Measurements from ENCODE around the gene GPX7. TPM values are rescaled to one million over a fixed set of nuclear protein-coding genes. Genes with fewer than 3 reads are reported as not detected.

GPX7 gene
- total and polyA plus RNA-seq, 12 donors: 4.2 to 81.5 (median 15.5) TPM

- 86 to 93% (median 91%) methylated on average over 6 of the region's 6 CpGs for WGBS, 4 donors
- Histone ChIP-seq H3K27ac (peak overlapping the region in 1 of 5 donors; percentile 81), H3K27me3 (no peaks in the 10 kb centered on the region), H3K9me3 (replicated peaks in 1 of 3) (no peaks in the 10 kb centered on the region), H3K36me3 (replicated peaks in 1 of 2) (peaks cover 0 to 11% of the 10 kb centered on the region in 2 donors), H3K4me1 (replicated peaks in 1 of 2) (peaks cover 12 to 26% of the 10 kb centered on the region in 2 donors), H3K4me3 (no peak overlapping the region)
- intact Hi-C loops (cut with DNase I): no loop called here
- TF ChIP-seq POLR2A (IDR thresholded peaks at IDR 0.05) (no peak), CTCF (IDR thresholded peaks at IDR 0.05) (no peak)
- no peak for DNase-seq
Observed at GRCh38 chr1:52603630-52604029, 1.5 kb downstream of the GPX7 start.

DNA sequence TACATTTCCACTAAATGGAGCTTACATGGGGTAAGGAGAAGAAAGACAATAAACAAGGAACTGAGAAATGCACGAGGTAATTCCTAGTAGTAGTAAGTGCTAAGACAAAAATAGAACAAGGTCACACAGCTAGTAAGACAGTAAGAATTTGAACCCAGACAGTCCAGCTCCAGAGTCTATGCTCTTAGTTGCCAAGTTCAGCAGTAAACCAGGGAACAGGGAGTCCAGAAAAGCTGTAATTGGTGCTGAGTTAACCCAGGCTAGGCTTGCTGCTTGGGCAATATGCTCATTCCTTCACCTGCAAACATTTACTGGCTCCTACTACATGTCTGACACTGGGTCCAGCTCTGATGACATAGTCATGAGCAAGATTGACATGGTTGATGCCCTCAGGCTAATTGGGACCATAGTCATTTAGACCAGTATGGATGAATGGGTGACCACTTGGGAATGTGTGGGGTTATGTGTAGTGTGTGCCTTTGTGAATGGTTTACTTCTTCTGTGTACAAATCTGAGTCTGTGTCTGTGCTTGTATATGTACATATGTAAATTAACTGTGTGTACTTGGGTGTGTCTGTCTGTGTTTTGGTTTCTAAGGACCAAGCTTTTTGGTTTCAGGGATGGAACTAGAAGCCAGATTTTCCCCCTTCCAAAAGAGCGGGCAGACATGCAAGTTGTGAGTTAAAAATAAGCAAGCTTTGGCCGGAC is 2.0 kb downstream of the GPX7 start:
- TF ChIP-seq POLR2A (IDR thresholded peaks at IDR 0.05) (no peak), CTCF (IDR thresholded peaks at IDR 0.05) (no peak)
- Histone ChIP-seq H3K36me3 (replicated peaks in 1 of 2) (peaks cover 0 to 12% of the 10 kb centered on the region in 2 donors), H3K4me3 (no peak overlapping the region), H3K27ac (no peak overlapping the region), H3K27me3 (no peaks in the 10 kb centered on the region), H3K9me3 (replicated peaks in 1 of 3) (no peaks in the 10 kb centered on the region), H3K4me1 (replicated peaks in 1 of 2) (peaks cover 12 to 26% of the 10 kb centered on the region in 2 donors)
- 26 to 65% (median 53%) methylated on average over 3 of the region's 3 CpGs for WGBS, 4 donors
- no peak for DNase-seq
- intact Hi-C loops (cut with DNase I): no loop called here

DNA sequence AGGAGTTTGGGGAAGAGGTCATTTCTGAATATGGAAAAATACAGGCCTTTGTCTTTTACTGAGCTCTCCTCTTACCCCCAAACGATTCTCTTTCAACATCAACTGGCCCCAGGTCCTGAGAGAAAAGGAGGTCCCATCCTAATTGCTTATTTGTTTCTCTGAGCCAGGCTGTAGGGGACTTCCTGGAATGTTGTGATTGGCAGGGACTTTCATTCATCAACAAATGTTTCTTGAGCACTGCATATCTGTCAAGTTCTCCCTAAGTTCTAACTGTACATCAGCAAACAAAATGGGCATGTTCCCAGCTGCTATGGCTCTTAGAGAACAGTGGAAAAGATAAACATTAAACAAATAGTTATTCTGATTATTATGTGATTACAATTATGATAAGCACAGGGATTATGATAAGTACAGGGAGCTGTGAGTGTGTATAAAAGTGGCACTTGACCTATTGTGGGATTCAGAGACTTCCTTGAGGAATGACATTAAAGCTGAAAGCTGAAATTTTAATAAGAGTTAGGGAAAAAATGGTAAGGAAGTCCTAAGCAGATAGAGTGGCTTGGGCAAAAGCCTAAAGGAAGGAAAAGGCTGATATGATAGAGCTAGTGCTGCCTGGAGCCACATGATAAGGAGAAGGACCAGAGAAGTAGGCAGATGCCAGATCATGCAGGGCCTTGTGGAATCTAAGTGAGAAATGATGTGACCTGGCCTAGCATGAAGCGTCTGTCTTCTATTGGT is 11.6 kb downstream of the GPX7 start:
- H3K9me3 ChIP-seq (replicated peaks in 1 of 3): no peaks in the 10 kb centered on the region
- H3K36me3 ChIP-seq (replicated peaks in 1 of 2): no peaks in the 10 kb centered on the region
- DNase-seq: no peak
- no peaks in the 10 kb centered on the region for H3K27me3 ChIP-seq
- 46 to 64% (median 60%) methylated on average over 2 of the region's 2 CpGs for WGBS, 4 donors
- H3K27ac ChIP-seq: no peak overlapping the region
- intact Hi-C loops (cut with DNase I): no loop called here
- no peaks in the 10 kb centered on the region for H3K4me1 ChIP-seq (replicated peaks in 1 of 2)
- H3K4me3 ChIP-seq: no peak overlapping the region
- TF ChIP-seq CTCF (IDR thresholded peaks at IDR 0.05) (no peak), POLR2A (IDR thresholded peaks at IDR 0.05) (no peak)

DNA sequence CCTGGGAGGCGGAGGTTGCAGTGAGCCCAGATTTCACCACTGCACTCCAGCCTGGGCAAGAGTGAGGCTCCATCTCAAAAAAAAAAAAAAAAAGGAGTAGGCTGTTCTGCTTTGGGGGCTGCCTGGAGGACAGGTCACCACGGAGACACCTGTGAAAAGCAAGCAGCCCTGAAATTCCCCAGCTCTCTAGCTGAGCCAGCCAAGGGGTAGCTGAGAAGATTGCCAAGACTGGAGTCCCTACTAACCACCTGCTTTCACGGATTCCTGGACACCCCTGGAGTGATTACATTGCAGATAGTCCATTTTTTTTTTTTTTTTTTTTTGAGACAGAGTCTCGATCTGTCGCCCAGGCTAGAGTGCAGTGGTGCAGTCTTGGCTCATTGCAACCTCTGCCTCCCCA is 12.5 kb downstream of the GPX7 start:
- 91 to 97% (median 94%) methylated on average over 5 of the region's 5 CpGs for WGBS, 4 donors
- Histone ChIP-seq H3K27ac (no peak overlapping the region), H3K4me1 (replicated peaks in 1 of 2) (no peaks in the 10 kb centered on the region), H3K9me3 (replicated peaks in 1 of 3) (no peaks in the 10 kb centered on the region), H3K27me3 (no peaks in the 10 kb centered on the region), H3K36me3 (replicated peaks in 1 of 2) (no peaks in the 10 kb centered on the region), H3K4me3 (no peak overlapping the region)
- TF ChIP-seq CTCF (IDR thresholded peaks at IDR 0.05): no peak
- no peak for TF ChIP-seq POLR2A (IDR thresholded peaks at IDR 0.05)
- intact Hi-C loops (cut with DNase I): no loop called here
- DNase-seq: no peak
